ENCODE data around the gene MAPKAP1.

DNA sequence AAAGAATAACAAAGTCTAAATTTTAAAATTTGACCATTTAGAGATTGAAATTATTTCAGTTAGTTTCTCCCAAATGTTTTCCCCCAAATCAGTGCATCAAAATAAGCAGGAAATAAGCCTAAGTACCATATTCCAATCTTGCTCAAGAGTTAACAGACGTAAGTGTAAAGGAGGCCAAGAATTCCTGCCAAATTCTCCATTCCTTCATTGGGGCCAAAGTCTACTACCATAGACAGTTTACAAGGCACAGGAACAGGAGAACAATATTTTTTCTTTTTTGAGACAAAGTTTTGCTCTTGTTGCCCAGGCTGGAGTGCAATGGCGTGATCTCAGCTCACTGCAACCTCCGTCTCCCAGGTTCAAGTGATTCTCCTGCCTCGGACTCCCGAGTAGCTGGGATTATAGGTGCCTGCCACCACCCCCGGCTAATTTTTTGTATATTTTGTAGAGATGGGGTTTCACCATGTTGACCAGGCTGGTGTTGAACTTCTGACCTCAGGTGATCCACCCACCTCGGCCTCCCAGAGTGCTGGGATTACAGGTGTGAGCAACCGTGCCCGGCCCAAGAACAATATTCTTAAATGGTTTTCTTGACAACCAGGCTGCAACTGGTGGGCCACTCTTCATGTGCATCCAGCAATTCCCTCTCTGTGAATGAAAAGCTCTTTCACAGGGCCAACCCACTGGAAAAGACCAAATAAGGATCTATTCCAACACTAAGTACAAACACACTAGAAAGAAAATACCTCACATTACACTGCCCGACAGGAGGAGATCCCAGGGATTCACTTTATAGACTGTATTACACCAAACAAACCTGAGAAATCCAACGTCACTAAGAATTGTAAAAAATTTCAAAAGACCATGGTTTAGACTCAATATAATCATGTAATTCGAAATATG lies 127.7 kb downstream of the MAPKAP1 start:
- TF ChIP-seq, protein P1, sequence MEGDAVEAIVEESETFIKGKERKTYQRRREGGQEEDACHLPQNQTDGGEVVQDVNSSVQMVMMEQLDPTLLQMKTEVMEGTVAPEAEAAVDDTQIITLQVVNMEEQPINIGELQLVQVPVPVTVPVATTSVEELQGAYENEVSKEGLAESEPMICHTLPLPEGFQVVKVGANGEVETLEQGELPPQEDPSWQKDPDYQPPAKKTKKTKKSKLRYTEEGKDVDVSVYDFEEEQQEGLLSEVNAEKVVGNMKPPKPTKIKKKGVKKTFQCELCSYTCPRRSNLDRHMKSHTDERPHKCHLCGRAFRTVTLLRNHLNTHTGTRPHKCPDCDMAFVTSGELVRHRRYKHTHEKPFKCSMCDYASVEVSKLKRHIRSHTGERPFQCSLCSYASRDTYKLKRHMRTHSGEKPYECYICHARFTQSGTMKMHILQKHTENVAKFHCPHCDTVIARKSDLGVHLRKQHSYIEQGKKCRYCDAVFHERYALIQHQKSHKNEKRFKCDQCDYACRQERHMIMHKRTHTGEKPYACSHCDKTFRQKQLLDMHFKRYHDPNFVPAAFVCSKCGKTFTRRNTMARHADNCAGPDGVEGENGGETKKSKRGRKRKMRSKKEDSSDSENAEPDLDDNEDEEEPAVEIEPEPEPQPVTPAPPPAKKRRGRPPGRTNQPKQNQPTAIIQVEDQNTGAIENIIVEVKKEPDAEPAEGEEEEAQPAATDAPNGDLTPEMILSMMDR (conservative IDR thresholded peaks at IDR 0.05; ENCODE audit: low read depth in 2 of 2) = no peak
- TF ChIP-seq, protein P2, sequence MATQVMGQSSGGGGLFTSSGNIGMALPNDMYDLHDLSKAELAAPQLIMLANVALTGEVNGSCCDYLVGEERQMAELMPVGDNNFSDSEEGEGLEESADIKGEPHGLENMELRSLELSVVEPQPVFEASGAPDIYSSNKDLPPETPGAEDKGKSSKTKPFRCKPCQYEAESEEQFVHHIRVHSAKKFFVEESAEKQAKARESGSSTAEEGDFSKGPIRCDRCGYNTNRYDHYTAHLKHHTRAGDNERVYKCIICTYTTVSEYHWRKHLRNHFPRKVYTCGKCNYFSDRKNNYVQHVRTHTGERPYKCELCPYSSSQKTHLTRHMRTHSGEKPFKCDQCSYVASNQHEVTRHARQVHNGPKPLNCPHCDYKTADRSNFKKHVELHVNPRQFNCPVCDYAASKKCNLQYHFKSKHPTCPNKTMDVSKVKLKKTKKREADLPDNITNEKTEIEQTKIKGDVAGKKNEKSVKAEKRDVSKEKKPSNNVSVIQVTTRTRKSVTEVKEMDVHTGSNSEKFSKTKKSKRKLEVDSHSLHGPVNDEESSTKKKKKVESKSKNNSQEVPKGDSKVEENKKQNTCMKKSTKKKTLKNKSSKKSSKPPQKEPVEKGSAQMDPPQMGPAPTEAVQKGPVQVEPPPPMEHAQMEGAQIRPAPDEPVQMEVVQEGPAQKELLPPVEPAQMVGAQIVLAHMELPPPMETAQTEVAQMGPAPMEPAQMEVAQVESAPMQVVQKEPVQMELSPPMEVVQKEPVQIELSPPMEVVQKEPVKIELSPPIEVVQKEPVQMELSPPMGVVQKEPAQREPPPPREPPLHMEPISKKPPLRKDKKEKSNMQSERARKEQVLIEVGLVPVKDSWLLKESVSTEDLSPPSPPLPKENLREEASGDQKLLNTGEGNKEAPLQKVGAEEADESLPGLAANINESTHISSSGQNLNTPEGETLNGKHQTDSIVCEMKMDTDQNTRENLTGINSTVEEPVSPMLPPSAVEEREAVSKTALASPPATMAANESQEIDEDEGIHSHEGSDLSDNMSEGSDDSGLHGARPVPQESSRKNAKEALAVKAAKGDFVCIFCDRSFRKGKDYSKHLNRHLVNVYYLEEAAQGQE (IDR thresholded peaks at IDR 0.05; ENCODE audit: unreplicated experiment) = no peak
- TF ChIP-seq EZH2 (IDR thresholded peaks at IDR 0.05; ENCODE audit: low read depth, unreplicated experiment) = no peak
- no peak for TF ChIP-seq STAT1 (IDR thresholded peaks at IDR 0.05; ENCODE audit: unreplicated experiment)

Data from GM23338 (cell line).